Caco-2 (cell line): Measurements from ENCODE around the gene ZCCHC3. TPM values are rescaled to one million over a fixed set of nuclear protein-coding genes. Genes with fewer than 3 reads are reported as not detected.

Experiments used
- BruUV-seq: library from RNA; stranded (reverse); fragments of 400-500 nt; replicated peaks from 2 replicates; lab custom pipeline; 2021; lab: Mats Ljungman, UMichigan
- CTCF ChIA-PET: fragments of 300-600 bp; sonication (Branson Sonifier 250); formaldehyde crosslinking; loops from one replicate; lab custom pipeline; 2022; ENCODE audit warnings: antibody characterized with exemption; lab: Charles Lee
- POLR2A ChIA-PET: fragments of 300-600 bp; sonication (Branson Sonifier 250); formaldehyde crosslinking; loops from one replicate; lab custom pipeline; 2022; ENCODE audit warnings: antibody characterized with exemption; lab: Charles Lee
- DNase-seq, 2 experiments: peaks; one replicate each; pipeline versions ENCODE4 v3.0.0 to v3.0.0-alpha.2; 2020 to 2022
- H3K27me3 ChIP-seq: replicated peaks from 2 replicates; pipeline ENCODE4 v1.6.0; 2011; ENCODE audit warnings: low read length; ENCODE audit not compliant: control insufficient read depth, insufficient read depth
- H3K36me3 ChIP-seq: 2 replicates; pipeline ENCODE4 v1.5.1; 2011; ENCODE audit warnings: low read length; ENCODE audit not compliant: control insufficient read depth, insufficient read depth
- H3K4me1 ChIP-seq: fragments of 250-450 bp; sonication (Bioruptor Pico); 2 replicates; pipeline ENCODE4 v1.5.1; 2020; ENCODE audit warnings: mild to moderate bottlenecking
- H3K4me3 ChIP-seq: 2 replicates; pipeline ENCODE4 v1.5.1; 2011; ENCODE audit warnings: low read depth, mild to moderate bottlenecking, control low read depth, low read length
- H3K9me3 ChIP-seq: fragments of 250-450 bp; sonication (Bioruptor Pico); 2 replicates; pipeline ENCODE4 v1.5.1; 2020; ENCODE audit warnings: mild to moderate bottlenecking, moderate library complexity
- H3K27ac Mint-ChIP-seq: one replicate; pipeline ENCODE4 v1.8.0; 2022; ENCODE audit warnings: mixed read lengths; ENCODE audit not compliant: unreplicated experiment
- H3K27me3 Mint-ChIP-seq: one replicate; pipeline ENCODE4 v1.8.0; 2022; ENCODE audit warnings: mixed read lengths; ENCODE audit not compliant: insufficient read depth, unreplicated experiment
- H3K36me3 Mint-ChIP-seq: one replicate; pipeline ENCODE4 v1.8.0; 2022; ENCODE audit warnings: mild to moderate bottlenecking, mixed read lengths; ENCODE audit not compliant: insufficient read depth, unreplicated experiment
- H3K4me1 Mint-ChIP-seq: one replicate; pipeline ENCODE4 v1.8.0; 2022; ENCODE audit warnings: low read depth, mixed read lengths; ENCODE audit not compliant: unreplicated experiment
- H3K4me3 Mint-ChIP-seq: one replicate; pipeline ENCODE4 v1.8.0; 2022; ENCODE audit warnings: mild to moderate bottlenecking, moderate library complexity, mixed read lengths; ENCODE audit not compliant: unreplicated experiment
- H3K9me3 Mint-ChIP-seq: one replicate; pipeline ENCODE4 v1.8.0; 2022; ENCODE audit warnings: mixed read lengths; ENCODE audit not compliant: unreplicated experiment
- CTCF ChIP-seq, 2 experiments: fragments of 200-600 bp in 1 of 2; IDR thresholded peaks; 1 replicate in 1 of 2; 2 replicates in 1 of 2; pipeline versions ENCODE4 v1.5.1 to v1.8.0; 2011 to 2022; ENCODE audit warnings: antibody characterized with exemption in 1 of 2, control low read depth in 1 of 2, inconsistent platforms in 1 of 2, low read depth in 1 of 2, low read length in 1 of 2, mild to moderate bottlenecking in 1 of 2, moderate library complexity in 1 of 2; ENCODE audit not compliant: insufficient read depth in 1 of 2, severe bottlenecking in 1 of 2, unreplicated experiment in 1 of 2
- intact Hi-C: fragments of 100-400 bp; cut with micrococcal nuclease; formaldehyde crosslinking; loops from one replicate; pipeline ENCODE4 v1.10.0; 2022; ENCODE audit not compliant: unreplicated experiment
- total RNA-seq: library from RNA; stranded (reverse); gene quantifications from 2 replicates; pipeline ENCODE4 v1.2.3, GENCODE V29; 2022

ZCCHC3 gene
- total RNA-seq, 1 experiment from 2014 or later = 37.2 TPM

DNA sequence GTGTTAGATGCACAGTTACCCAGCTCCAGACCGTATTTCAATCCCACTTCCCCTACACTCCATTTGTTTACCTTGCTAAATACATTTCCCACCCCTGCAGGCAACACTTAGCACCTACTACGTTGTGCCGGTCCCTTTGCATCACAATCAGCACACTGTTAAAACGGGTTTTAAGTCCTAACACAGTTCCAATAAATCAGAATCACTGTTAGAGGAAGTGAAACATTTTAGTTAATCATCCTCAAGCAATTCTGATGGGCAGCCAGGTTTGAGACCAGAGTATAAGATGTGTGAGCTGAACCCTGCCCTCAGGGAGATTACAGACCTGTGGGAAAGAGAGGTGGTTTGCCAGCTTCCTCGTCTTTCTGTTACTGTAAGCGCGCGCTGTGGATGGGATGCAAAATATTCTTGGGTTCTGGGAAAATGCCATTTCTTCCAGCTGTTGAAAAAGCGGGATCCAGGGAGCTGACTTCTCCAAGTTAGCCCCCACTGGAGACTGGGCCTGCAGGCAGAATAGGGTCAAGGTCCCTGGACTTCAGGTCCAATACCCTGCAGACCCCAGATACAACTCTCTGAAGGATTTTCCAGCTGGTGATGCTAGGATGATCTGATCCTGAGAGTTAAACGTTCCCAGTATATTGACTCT lies 3.1 kb downstream of the ZCCHC3 start:
- peaks cover 4% of the 10 kb centered on the region for H3K36me3 ChIP-seq
- H3K4me1 Mint-ChIP-seq = peaks cover 13% of the 10 kb centered on the region
- DNase-seq = no peak
- TF ChIP-seq CTCF (IDR thresholded peaks at IDR 0.05; ENCODE audit: insufficient read depth in 1 of 2, low read depth in 1 of 2, low read length in 1 of 2, severe bottlenecking in 1 of 2, unreplicated experiment in 1 of 2) = no peak
- no peaks in the 10 kb centered on the region for H3K9me3 ChIP-seq
- no peak overlapping the region for H3K27ac Mint-ChIP-seq
- H3K9me3 Mint-ChIP-seq = no peaks in the 10 kb centered on the region
- no peaks in the 10 kb centered on the region for H3K27me3 Mint-ChIP-seq
- CTCF ChIA-PET = no interaction called here
- no peak overlapping the region for H3K4me3 ChIP-seq
- POLR2A ChIA-PET = no interaction called here
- intact Hi-C loops = no loop called here
- BruUV-seq = no TSS peak
- H3K4me3 Mint-ChIP-seq = peak overlapping the region; percentile 95
- H3K36me3 Mint-ChIP-seq = peaks cover 32% of the 10 kb centered on the region
- H3K4me1 ChIP-seq = peaks cover 19% of the 10 kb centered on the region; the same call in 1 of the 2 replicates
- no peaks in the 10 kb centered on the region for H3K27me3 ChIP-seq

DNA sequence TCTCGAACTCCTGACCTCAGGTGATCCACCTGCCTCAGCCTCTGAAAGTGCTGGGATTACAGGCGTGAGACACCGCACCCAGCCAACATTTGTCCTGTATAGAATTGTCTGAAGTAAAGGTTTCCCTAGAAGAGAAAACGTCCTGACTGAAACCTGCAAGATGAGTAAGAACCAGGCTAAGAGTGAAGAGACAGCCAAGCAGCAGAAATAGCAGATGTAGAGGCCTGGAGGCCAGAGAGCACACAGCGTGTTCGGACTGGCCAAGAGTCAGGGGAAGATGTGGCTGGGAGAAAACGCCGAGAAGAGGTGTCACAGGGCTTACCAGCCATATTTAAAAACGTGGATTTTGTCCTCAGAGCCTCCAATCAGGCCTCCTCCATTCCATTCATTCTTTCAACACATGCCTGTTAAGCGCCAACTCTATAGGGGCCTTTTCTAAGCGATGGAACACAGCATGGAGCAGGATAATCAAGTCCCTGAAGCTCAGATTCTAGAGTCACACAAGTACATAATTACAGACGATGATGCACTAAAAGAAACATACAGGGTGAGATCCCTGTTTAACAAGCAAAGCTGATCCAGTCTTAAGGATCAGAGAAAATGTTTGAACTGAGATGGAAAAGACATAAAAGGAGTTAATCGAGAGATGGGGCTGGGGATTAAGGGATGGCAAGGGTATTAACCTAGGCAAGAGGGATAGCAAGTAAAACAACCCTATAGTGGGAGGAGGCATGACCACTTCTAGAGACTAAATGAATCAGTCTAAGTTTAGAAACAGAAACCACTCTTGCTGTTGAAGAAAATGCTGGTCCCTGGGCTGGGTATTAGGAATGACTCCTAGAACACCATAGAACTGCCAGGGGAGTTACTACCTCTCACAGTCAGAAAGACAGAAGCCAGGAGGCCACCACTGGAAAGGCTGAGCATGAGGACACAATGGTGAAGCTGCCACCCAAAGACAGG lies 4.8 kb downstream of the ZCCHC3 start:
- Histone ChIP-seq H3K4me1 (peaks cover 10% of the 10 kb centered on the region; the same call in 1 of the 2 replicates), H3K9me3 (no peaks in the 10 kb centered on the region), H3K27me3 (no peaks in the 10 kb centered on the region), H3K36me3 (peaks cover 4% of the 10 kb centered on the region), H3K4me3 (no peak overlapping the region)
- no TSS peak for BruUV-seq
- Mint-ChIP-seq H3K4me3 (no peak overlapping the region), H3K27me3 (no peaks in the 10 kb centered on the region), H3K4me1 (peaks cover 6% of the 10 kb centered on the region), H3K36me3 (peaks cover 28% of the 10 kb centered on the region), H3K27ac (no peak overlapping the region), H3K9me3 (peaks cover 9% of the 10 kb centered on the region)
- no peak for TF ChIP-seq CTCF (IDR thresholded peaks at IDR 0.05; ENCODE audit: insufficient read depth in 1 of 2, low read depth in 1 of 2, low read length in 1 of 2, severe bottlenecking in 1 of 2, unreplicated experiment in 1 of 2)
- CTCF ChIA-PET = no interaction called here
- no peak for DNase-seq
- intact Hi-C loops = no loop called here
- POLR2A ChIA-PET = no interaction called here

DNA sequence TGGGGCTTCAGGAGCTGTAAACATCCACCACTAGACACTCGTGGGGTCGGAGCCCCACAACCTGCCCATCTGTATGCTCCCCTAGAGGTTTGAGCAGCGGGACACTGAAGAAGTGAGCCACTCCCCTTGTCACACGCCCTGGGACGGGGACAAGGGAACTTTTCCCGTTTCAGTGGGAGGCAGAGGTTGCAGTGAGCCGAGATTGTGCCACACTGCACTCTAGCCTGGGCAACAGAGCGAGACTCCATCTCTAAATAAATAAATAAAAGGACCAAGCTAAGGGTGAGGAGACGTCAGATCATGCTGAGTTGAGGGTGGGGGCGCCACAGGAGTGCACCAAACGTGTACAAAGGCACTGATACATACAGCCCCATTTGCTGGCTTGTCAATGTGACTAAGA lies 8.4 kb downstream of the ZCCHC3 start:
- POLR2A ChIA-PET = no interaction called here
- Histone ChIP-seq H3K4me1 (no peaks in the 10 kb centered on the region), H3K27me3 (no peaks in the 10 kb centered on the region), H3K4me3 (no peak overlapping the region), H3K9me3 (no peaks in the 10 kb centered on the region), H3K36me3 (no peaks in the 10 kb centered on the region)
- Mint-ChIP-seq H3K27ac (no peak overlapping the region), H3K4me3 (no peak overlapping the region), H3K27me3 (no peaks in the 10 kb centered on the region), H3K36me3 (no peaks in the 10 kb centered on the region), H3K9me3 (peaks cover 9% of the 10 kb centered on the region), H3K4me1 (no peaks in the 10 kb centered on the region)
- no peak for TF ChIP-seq CTCF (IDR thresholded peaks at IDR 0.05; ENCODE audit: insufficient read depth in 1 of 2, low read depth in 1 of 2, low read length in 1 of 2, severe bottlenecking in 1 of 2, unreplicated experiment in 1 of 2)
- CTCF ChIA-PET = interaction anchor here (0.7 kb wide), 1 partner anchor 14 kb away, joined by 3 read pairs; no protein-coding TSS in a partner anchor
- no peak for DNase-seq
- no TSS peak for BruUV-seq
- intact Hi-C loops = no loop called here
